ENCODE data around the gene CAPN14. TPM values are rescaled to one million over a fixed set of nuclear protein-coding genes. Genes with fewer than 3 reads are reported as not detected.

Gene CAPN14
- total RNA-seq, 1 donor from 2014 or later = 0.13 TPM

GRCh38 chr2:31235504-31235902 lies 18.2 kb upstream of the CAPN14 start:
- Mint-ChIP-seq H3K27me3 (ENCODE audit: unreplicated experiment) (peaks cover 6% of the 10 kb centered on the region), H3K36me3 (ENCODE audit: low read depth, unreplicated experiment) (no peaks in the 10 kb centered on the region), H3K27ac (ENCODE audit: unreplicated experiment) (no peak overlapping the region), H3K9me3 (ENCODE audit: unreplicated experiment) (no peaks in the 10 kb centered on the region), H3K4me1 (ENCODE audit: unreplicated experiment) (no peaks in the 10 kb centered on the region), H3K4me3 (ENCODE audit: unreplicated experiment) (peak overlapping the region; percentile 81)
- DNase-seq (ENCODE audit: low spot score) = no peak
- TF ChIP-seq, protein P1, sequence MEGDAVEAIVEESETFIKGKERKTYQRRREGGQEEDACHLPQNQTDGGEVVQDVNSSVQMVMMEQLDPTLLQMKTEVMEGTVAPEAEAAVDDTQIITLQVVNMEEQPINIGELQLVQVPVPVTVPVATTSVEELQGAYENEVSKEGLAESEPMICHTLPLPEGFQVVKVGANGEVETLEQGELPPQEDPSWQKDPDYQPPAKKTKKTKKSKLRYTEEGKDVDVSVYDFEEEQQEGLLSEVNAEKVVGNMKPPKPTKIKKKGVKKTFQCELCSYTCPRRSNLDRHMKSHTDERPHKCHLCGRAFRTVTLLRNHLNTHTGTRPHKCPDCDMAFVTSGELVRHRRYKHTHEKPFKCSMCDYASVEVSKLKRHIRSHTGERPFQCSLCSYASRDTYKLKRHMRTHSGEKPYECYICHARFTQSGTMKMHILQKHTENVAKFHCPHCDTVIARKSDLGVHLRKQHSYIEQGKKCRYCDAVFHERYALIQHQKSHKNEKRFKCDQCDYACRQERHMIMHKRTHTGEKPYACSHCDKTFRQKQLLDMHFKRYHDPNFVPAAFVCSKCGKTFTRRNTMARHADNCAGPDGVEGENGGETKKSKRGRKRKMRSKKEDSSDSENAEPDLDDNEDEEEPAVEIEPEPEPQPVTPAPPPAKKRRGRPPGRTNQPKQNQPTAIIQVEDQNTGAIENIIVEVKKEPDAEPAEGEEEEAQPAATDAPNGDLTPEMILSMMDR (IDR thresholded peaks at IDR 0.05; ENCODE audit: unreplicated experiment) = no peak

DNA sequence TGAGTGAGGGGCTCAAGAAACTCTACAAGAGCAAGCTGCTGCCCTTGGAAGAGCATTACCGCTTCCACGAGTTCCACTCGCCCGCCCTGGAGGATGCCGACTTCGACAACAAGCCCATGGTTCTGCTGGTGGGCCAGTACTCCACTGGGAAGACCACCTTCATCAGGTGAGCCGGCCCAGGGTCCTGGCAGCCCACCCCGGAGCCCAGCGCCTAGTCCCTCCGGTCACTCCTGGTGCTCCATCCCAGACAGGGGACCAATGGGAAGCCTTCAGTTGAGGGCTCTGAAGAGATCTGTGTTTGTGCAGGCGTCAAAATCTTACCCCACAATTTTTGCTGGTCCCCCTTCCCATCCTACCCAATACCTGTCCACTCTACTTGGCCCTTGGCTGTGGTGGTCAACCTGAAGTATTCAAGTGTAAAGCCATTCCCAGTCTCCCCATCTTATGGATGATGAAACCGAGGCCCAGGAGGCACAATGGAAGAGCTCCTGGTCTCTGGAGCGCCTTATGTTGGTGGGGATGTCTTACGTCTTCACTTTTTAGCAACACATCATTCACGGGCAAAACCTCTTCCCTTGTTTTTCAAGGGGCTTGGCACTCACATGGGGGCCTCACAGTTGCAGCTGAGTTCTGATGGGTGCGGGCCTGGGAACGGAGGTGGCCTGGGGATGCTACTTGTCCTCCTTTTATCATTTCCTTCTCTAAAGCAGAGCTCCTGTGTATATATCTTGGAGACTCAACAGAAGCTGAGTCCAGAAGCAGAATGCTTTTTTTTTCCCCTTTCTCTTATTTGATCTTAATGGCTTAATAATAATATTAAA lies 17.6 kb upstream of the CAPN14 start:
- no peak for DNase-seq (ENCODE audit: low spot score)
- Mint-ChIP-seq H3K36me3 (ENCODE audit: low read depth, unreplicated experiment) (no peaks in the 10 kb centered on the region), H3K27me3 (ENCODE audit: unreplicated experiment) (peaks cover 6% of the 10 kb centered on the region), H3K27ac (ENCODE audit: unreplicated experiment) (no peak overlapping the region), H3K9me3 (ENCODE audit: unreplicated experiment) (no peaks in the 10 kb centered on the region), H3K4me3 (ENCODE audit: unreplicated experiment) (peak overlapping the region; percentile 81), H3K4me1 (ENCODE audit: unreplicated experiment) (no peaks in the 10 kb centered on the region)
- TF ChIP-seq, protein P1 (IDR thresholded peaks at IDR 0.05; ENCODE audit: unreplicated experiment) = no peak

GRCh38 chr2:31233741-31234682 lies 16.7 kb upstream of the CAPN14 start, which contains the start of gene EHD3:
Gene EHD3 (plus strand): TSS chr2:31234152. CDS start chr2:31234622, 470 bp downstream.
- no peaks in the 10 kb centered on the region for H3K36me3 Mint-ChIP-seq (ENCODE audit: low read depth, unreplicated experiment)
- H3K27ac Mint-ChIP-seq (ENCODE audit: unreplicated experiment) = no peak within 1 kb of the TSS

GRCh38 chr2:31233231-31233630 lies 15.9 kb upstream of the CAPN14 start:
- TF ChIP-seq, protein P1 (IDR thresholded peaks at IDR 0.05; ENCODE audit: unreplicated experiment) = no peak
- no peaks in the 10 kb centered on the region for H3K36me3 Mint-ChIP-seq (ENCODE audit: low read depth, unreplicated experiment)
- no peak overlapping the region for H3K27ac Mint-ChIP-seq (ENCODE audit: unreplicated experiment)
- H3K4me1 Mint-ChIP-seq (ENCODE audit: unreplicated experiment) = no peaks in the 10 kb centered on the region
- DNase-seq (ENCODE audit: low spot score) = no peak
- no peaks in the 10 kb centered on the region for H3K9me3 Mint-ChIP-seq (ENCODE audit: unreplicated experiment)
- H3K27me3 Mint-ChIP-seq (ENCODE audit: unreplicated experiment) = peaks cover 6% of the 10 kb centered on the region
- no peak overlapping the region for H3K4me3 Mint-ChIP-seq (ENCODE audit: unreplicated experiment)

More at GRCh38 chr2:31233741-31234682, 16.7 kb upstream of the CAPN14 start, which contains the start of gene EHD3:
- peak; percentile 98 for DNase-seq (ENCODE audit: low spot score)
- Mint-ChIP-seq H3K27me3 (ENCODE audit: unreplicated experiment) (peaks cover 6% of the 10 kb centered on the region), H3K9me3 (ENCODE audit: unreplicated experiment) (no peaks in the 10 kb centered on the region), H3K4me3 (ENCODE audit: unreplicated experiment) (peak within 1 kb of the TSS; percentile 81), H3K4me1 (ENCODE audit: unreplicated experiment) (no peaks in the 10 kb centered on the region)
- TF ChIP-seq, protein P1 (IDR thresholded peaks at IDR 0.05; ENCODE audit: unreplicated experiment) = peak; percentile 48
